CD14-positive monocyte (primary cell): Measurements from ENCODE around the gene BRMS1L. TPM values are rescaled to one million over a fixed set of nuclear protein-coding genes. Genes with fewer than 3 reads are reported as not detected.

Experiments used
- DNase-seq, 3 donors: peaks; one replicate each; pipeline ENCODE4 v3.0.0-alpha.2; 2011 to 2022
- H2AFZ ChIP-seq: 2 replicates; pipeline ENCODE4 v1.6.0; 2012; ENCODE audit warnings: mild to moderate bottlenecking, low read depth, low read length, inconsistent platforms; ENCODE audit not compliant: insufficient read depth, poor library complexity, severe bottlenecking
- H3K27ac ChIP-seq, 2 donors: 1 replicate in 1 of 2; 2 replicates in 1 of 2; pipeline ENCODE4 v1.5.1; 2012 to 2013; ENCODE audit warnings: low read length in 2 of 2, control low read depth in 1 of 2, inconsistent platforms in 1 of 2, low read depth in 1 of 2, mild to moderate bottlenecking in 1 of 2
- H3K27me3 ChIP-seq, 2 donors: one replicate each; pipeline versions ENCODE4 v1.6.0 to v1.6.1; 2011 to 2013; ENCODE audit warnings: low read length in 2 of 2; ENCODE audit not compliant: control insufficient read depth in 2 of 2, insufficient read depth in 2 of 2
- H3K36me3 ChIP-seq, 2 donors: replicated peaks in 1 of 2; 1 replicate in 1 of 2; 2 replicates in 1 of 2; pipeline versions ENCODE4 v1.5.1 to v1.6.1; 2012 to 2013; ENCODE audit warnings: low read length in 2 of 2, control low read depth in 1 of 2, inconsistent platforms in 1 of 2, mild to moderate bottlenecking in 1 of 2; ENCODE audit not compliant: insufficient read depth in 2 of 2, control insufficient read depth in 1 of 2
- H3K4me1 ChIP-seq, 2 donors: 1 replicate in 1 of 2; 2 replicates in 1 of 2; pipeline versions ENCODE4 v1.5.1 to v1.6.1; 2012 to 2013; ENCODE audit warnings: low read length in 2 of 2, control low read depth in 1 of 2, inconsistent platforms in 1 of 2, mild to moderate bottlenecking in 1 of 2, moderate library complexity in 1 of 2; ENCODE audit not compliant: insufficient read depth in 2 of 2, control insufficient read depth in 1 of 2
- H3K4me2 ChIP-seq: replicated peaks from 2 replicates; pipeline ENCODE3; 2012; ENCODE audit warnings: low read length, moderate library complexity, mild to moderate bottlenecking; ENCODE audit not compliant: poor library complexity, severe bottlenecking; ENCODE audit errors: extremely low read depth
- H3K4me3 ChIP-seq, 3 experiments: fragments of 200-600 bp in 1 of 3; sonication (generic) in 1 of 3; replicated peaks in 1 of 3; 1 replicate in 2 of 3; 2 replicates in 1 of 3; pipeline ENCODE4 v1.5.1; 2011 to 2013; ENCODE audit warnings: low read length in 3 of 3, mild to moderate bottlenecking in 3 of 3, control low read depth in 2 of 3, low read depth in 2 of 3, inconsistent platforms in 1 of 3, moderate library complexity in 1 of 3
- H3K79me2 ChIP-seq: 2 replicates; pipeline ENCODE4 v1.6.0; 2012; ENCODE audit warnings: mild to moderate bottlenecking, control low read depth, inconsistent platforms, low read length, moderate library complexity; ENCODE audit not compliant: insufficient read depth
- H3K9ac ChIP-seq: 2 replicates; pipeline ENCODE4 v1.6.0; 2017; ENCODE audit warnings: low read length, mild to moderate bottlenecking; ENCODE audit not compliant: insufficient read depth, poor library complexity, severe bottlenecking
- H3K9me3 ChIP-seq, 2 donors: replicated peaks in 1 of 2; 1 replicate in 1 of 2; 2 replicates in 1 of 2; pipeline versions ENCODE4 v1.5.1 to v1.6.1; 2012 to 2013; ENCODE audit warnings: low read length in 2 of 2, control low read depth in 1 of 2; ENCODE audit not compliant: control insufficient read depth in 1 of 2, insufficient read depth in 1 of 2
- H4K20me1 ChIP-seq: 2 replicates; pipeline ENCODE4 v1.6.0; 2012; ENCODE audit warnings: mild to moderate bottlenecking, low read length, control low read depth, moderate library complexity; ENCODE audit not compliant: insufficient read depth
- H3K27ac Mint-ChIP-seq, 7 donors: one replicate each; pipeline ENCODE4 v1.8.0; 2020; ENCODE audit warnings: mild to moderate bottlenecking in 7 of 7, mixed read lengths in 7 of 7, moderate library complexity in 6 of 7, inconsistent platforms in 2 of 7
- H3K27me3 Mint-ChIP-seq, 3 donors: one replicate each; pipeline ENCODE4 v1.8.0; 2021 to 2022; ENCODE audit warnings: low read depth in 3 of 3, mild to moderate bottlenecking in 3 of 3, mixed read lengths in 3 of 3, moderate library complexity in 3 of 3, inconsistent platforms in 1 of 3
- H3K36me3 Mint-ChIP-seq, 2 donors: one replicate each; pipeline ENCODE4 v1.8.0; 2020; ENCODE audit warnings: mixed read lengths in 2 of 2, inconsistent platforms in 1 of 2, mild to moderate bottlenecking in 1 of 2
- H3K4me1 Mint-ChIP-seq: one replicate; pipeline ENCODE4 v1.8.0; 2020; ENCODE audit warnings: mild to moderate bottlenecking, mixed read lengths
- H3K4me3 Mint-ChIP-seq, 2 donors: one replicate each; pipeline ENCODE4 v1.8.0; 2020; ENCODE audit warnings: mild to moderate bottlenecking in 2 of 2, mixed read lengths in 2 of 2, moderate library complexity in 1 of 2
- H3K9me3 Mint-ChIP-seq, 7 donors: one replicate each; pipeline ENCODE4 v1.8.0; 2020 to 2022; ENCODE audit warnings: mixed read lengths in 7 of 7, mild to moderate bottlenecking in 6 of 7, moderate library complexity in 6 of 7, inconsistent platforms in 2 of 7
- WGBS: methylation state at CpG from one replicate; pipeline ENCODE4 v1.1.5; 2013; ENCODE audit warnings: missing lambda C conversion rate; ENCODE audit not compliant: insufficient coverage; 5-methylcytosine and 5-hydroxymethylcytosine counted together
- intact Hi-C, 2 donors: fragments of 100-400 bp; cut with micrococcal nuclease; formaldehyde crosslinking; loops; one replicate each; pipeline versions ENCODE4 v1.15.0 to v1.15.1; 2023
- polyA plus RNA-seq, 3 donors: library from polyadenylated mRNA; depleted of rRNA in 1 of 3; unstranded in 2 of 3; stranded (reverse) in 1 of 3; fragments of 300-500 nt in 2 of 3; fragments of >200 nt in 1 of 3; fragmentation: Illumina TruSeq in 2 of 3; gene quantifications; 1 replicate in 2 of 3; 2 replicates in 1 of 3; pipeline ENCODE4 v1.2.3, GENCODE V29; 2012 to 2021
- TF ChIP-seq, protein P1 (sequence below): fragments of 200-600 bp; IDR thresholded peaks from one replicate; pipeline ENCODE4 v1.8.0; 2022; ENCODE audit warnings: antibody characterized with exemption, mild to moderate bottlenecking

The BRMS1L gene
- polyA plus RNA-seq, 3 donors, result 0.86 to 2.1 (median 1.7) TPM

DNA sequence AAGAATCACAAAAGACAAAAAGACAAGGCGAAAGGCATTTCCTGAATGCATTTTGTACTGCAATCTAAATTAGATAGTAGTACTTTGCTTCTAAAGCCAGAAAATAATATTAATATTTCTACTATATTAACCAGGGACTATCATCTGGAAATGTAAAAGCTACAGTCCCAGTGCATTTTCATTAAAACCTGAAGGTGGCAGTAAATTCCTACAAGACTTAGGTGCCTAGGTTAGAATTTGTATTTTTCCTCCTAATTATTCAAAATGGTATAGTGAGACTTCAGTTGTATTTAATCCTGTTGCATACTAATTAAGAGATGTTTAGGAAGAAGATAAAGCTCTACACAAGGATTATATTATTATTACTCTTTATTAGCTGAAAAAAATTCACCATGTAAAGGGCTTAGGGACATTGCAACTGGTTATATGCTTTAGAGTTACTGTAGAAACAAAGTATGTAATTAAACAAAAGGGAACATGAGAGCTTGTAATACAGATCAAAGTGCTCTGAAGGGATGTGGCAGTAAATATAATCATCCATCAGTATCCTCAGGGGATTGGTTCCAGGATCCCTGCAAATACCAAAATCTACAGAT lies 53.6 kb downstream of the BRMS1L start:
- TF ChIP-seq, protein P1, sequence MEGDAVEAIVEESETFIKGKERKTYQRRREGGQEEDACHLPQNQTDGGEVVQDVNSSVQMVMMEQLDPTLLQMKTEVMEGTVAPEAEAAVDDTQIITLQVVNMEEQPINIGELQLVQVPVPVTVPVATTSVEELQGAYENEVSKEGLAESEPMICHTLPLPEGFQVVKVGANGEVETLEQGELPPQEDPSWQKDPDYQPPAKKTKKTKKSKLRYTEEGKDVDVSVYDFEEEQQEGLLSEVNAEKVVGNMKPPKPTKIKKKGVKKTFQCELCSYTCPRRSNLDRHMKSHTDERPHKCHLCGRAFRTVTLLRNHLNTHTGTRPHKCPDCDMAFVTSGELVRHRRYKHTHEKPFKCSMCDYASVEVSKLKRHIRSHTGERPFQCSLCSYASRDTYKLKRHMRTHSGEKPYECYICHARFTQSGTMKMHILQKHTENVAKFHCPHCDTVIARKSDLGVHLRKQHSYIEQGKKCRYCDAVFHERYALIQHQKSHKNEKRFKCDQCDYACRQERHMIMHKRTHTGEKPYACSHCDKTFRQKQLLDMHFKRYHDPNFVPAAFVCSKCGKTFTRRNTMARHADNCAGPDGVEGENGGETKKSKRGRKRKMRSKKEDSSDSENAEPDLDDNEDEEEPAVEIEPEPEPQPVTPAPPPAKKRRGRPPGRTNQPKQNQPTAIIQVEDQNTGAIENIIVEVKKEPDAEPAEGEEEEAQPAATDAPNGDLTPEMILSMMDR, result peak; percentile 33
- H3K79me2 ChIP-seq, result no peaks in the 10 kb centered on the region
- WGBS, result no CpG with 5 or more reads among the region's 1 CpG
- no peak overlapping the region for H3K9ac ChIP-seq
- Mint-ChIP-seq H3K27ac (no peak overlapping the region), H3K27me3 (peaks cover 0 to 3% (median 0%) of the 10 kb centered on the region in 3 donors), H3K9me3 (no peaks in the 10 kb centered on the region), H3K4me1 (peaks cover 13% of the 10 kb centered on the region), H3K36me3 (no peaks in the 10 kb centered on the region), H3K4me3 (no peak overlapping the region)
- no peaks in the 10 kb centered on the region for H3K9me3 ChIP-seq
- H2AFZ ChIP-seq, result no peak overlapping the region
- no peak overlapping the region for H3K4me2 ChIP-seq
- peaks cover 4 to 10% of the 10 kb centered on the region in 2 donors for H3K4me1 ChIP-seq
- H3K36me3 ChIP-seq, result no peaks in the 10 kb centered on the region
- no peak overlapping the region for H3K4me3 ChIP-seq
- no peak overlapping the region for H3K27ac ChIP-seq
- DNase-seq, result no peak
- intact Hi-C loops, result no loop called here
- H3K27me3 ChIP-seq, result no peaks in the 10 kb centered on the region
- no peaks in the 10 kb centered on the region for H4K20me1 ChIP-seq

DNA sequence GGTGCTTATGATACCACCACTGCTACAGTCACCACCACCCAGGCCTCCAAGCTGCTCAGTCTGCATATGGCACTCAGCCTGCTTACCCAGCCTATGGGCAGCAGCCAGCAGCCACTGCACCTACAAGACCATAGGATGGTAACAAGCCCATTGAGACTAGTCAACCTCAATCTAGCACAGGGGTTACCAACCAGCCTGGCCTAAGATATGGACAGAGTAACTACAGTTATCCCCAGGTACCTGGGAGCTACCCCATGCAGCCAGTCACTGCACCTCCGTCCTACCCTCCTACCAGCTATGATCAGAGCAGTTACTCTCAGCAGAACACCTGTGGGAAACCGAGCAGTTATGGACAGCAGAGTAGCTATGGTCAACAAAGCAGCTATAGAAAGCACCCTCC lies 55.1 kb downstream of the BRMS1L start:
- 90% methylated on average over 1 of the region's 2 CpGs for WGBS
- no peak overlapping the region for H3K27ac Mint-ChIP-seq
- H3K4me1 Mint-ChIP-seq, result peaks cover 13% of the 10 kb centered on the region
- TF ChIP-seq, protein P1, result no peak
- intact Hi-C loops, result no loop called here
- H3K36me3 Mint-ChIP-seq, result no peaks in the 10 kb centered on the region
- Histone ChIP-seq H2AFZ (no peak overlapping the region), H3K27me3 (no peaks in the 10 kb centered on the region), H3K79me2 (no peaks in the 10 kb centered on the region), H3K27ac (no peak overlapping the region), H4K20me1 (no peaks in the 10 kb centered on the region), H3K9me3 (no peaks in the 10 kb centered on the region), H3K4me1 (peaks cover 4 to 10% of the 10 kb centered on the region in 2 donors), H3K36me3 (no peaks in the 10 kb centered on the region), H3K4me2 (no peak overlapping the region), H3K9ac (no peak overlapping the region), H3K4me3 (no peak overlapping the region)
- DNase-seq, result no peak
- no peaks in the 10 kb centered on the region for H3K9me3 Mint-ChIP-seq
- no peak overlapping the region for H3K4me3 Mint-ChIP-seq
- H3K27me3 Mint-ChIP-seq, result peaks cover 0 to 3% (median 0%) of the 10 kb centered on the region in 3 donors
